ENCODE data around the gene DIP2C.
"Not testable (repeated sequence)": the region's sequence is repeated elsewhere in the genome, so short reads cannot be mapped to it uniquely, and the experiment has no call there.

Gene DIP2C

DNA sequence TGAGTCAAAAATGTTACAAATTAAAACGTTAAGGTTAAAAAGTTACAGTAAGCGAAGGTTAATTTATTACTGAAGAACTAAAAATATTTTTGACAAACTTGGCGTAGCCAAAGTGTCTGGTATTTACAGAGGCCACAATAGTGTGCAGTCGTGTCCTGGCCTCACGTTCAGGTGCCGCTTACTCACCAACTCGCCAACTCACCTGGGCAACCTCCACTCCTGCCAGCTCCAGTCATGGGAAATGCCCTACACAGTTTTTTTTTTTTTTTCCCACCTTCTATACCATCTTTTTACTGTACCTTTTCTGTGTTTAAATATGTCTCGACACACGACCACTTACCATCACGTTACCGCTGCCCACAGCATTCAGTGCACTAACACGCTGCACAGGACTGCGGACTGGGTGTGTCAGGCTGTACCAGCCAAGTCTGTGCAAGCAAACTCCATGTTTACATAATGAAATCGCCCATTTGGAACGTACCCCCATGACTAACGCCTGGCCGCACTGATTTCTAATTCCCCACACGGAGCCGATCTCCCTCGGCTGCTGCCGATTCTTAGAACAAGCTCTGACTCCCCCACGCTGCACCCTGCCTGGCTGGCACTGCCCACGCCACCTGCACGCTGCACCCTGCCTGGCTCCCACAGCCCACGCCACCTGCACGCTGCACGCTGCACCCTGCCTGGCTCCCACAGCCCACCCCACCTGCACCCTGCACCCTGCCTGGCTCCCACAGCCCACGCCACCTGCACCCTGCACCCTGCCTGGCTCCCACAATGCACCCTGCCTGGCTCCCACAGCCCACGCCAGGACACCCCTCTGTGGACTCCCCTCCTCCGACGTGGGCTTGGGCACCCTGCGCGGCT lies 351.1 kb downstream of the DIP2C start:
- no peak for DNase-seq

DNA sequence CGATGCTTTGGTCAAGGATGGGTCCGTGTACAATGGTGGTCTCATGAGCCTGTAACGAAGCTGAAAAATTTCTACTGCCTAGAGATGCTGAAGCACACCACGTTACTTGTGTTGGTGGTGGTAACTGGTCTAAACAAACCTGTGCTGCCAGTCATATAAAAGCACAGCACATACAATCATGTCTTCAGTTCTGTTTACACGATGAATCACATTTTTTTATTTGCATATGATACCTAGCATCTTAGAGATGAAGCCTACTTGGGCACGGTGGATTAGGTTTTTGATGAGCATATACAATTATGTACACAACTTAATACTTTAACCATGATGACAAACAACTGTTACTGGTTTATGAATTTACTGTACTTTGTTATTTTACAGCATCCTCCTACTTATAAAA lies 353.2 kb downstream of the DIP2C start:
- no peak for DNase-seq

DNA sequence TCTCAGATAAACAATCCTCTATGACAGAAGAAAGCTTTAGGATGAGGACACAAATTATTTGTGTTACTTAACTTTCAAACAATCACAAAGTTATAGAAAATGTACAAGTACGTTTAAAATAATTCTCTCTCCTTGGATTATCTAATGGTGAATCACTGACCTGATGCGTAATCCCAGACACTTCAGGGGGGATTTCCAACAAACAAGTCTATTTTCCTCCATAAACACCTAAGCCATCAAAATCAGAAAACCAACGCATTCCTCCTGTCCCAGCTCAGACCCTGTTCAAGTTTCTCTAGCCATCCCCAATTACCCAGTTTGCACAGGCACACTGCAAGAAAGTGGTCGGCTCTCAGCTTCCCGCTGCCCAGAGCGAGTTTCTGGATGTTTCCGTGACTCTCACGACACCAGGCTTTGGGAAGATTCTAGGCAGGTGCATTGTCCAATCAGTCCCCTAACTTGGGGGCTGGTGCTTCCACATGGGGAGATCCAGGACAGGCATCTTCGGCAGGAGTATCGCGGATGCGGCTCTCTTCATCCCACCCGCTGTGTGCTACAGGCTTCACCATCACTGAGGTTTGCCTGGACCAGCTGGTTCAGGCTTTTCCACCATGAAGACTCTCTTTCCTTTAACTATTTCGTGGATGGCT lies 354.2 kb downstream of the DIP2C start:
- DNase-seq = no peak

DNA sequence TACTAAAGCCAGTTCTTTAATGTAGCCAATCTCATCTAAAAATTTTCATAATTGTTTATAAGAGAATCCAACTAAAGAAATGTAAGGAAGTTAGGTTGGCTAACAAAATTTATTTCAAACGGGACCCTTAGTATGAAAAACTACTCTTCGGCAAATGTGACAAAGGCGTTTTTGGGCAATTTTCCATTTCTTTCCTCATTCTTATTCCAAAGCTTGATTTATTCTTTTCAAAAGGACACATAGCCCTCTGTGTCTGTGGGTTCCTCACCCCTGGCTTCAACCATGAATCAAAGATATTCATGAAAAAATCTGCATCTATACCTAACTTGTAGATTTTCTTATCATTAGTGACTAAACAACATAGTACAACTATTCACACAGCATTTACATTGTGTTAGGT lies 358.3 kb downstream of the DIP2C start:
- no peak for DNase-seq

DNA sequence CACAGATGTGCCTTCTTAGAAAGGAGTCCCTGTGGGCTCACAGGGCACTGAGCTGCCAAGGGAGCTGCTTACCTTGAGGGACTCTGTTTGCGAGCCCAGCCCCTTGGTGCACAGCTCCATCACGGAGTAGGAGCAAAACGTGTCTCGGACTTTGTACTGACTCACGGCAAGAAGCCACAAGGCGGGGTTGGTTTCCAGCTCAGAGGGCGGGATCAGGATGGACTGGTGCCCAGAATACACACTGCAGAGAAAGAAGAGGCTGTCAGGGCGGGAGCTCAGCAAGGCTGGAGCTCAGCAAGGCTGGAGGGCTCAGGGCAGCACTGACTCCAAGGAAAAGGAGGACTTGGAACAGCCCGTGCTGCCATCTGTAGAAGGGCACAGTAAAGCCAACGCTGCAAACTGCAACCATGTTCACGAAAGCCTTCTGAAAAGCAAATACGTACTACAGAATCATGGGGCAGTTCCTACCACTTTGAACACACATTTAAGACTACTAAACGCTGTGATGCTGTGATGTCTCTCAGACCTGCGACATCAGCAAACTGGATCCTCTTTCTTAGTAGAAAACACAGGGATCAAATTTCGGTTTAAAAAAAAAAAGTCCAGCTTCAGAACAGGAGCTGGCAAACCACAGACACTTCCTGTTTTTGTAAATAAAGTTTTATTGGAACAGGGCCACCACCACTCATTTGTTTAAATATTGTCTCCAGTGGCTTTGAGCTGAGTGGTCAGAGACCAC lies 359.9 kb downstream of the DIP2C start:
- peak; percentile 96 for DNase-seq

DNA sequence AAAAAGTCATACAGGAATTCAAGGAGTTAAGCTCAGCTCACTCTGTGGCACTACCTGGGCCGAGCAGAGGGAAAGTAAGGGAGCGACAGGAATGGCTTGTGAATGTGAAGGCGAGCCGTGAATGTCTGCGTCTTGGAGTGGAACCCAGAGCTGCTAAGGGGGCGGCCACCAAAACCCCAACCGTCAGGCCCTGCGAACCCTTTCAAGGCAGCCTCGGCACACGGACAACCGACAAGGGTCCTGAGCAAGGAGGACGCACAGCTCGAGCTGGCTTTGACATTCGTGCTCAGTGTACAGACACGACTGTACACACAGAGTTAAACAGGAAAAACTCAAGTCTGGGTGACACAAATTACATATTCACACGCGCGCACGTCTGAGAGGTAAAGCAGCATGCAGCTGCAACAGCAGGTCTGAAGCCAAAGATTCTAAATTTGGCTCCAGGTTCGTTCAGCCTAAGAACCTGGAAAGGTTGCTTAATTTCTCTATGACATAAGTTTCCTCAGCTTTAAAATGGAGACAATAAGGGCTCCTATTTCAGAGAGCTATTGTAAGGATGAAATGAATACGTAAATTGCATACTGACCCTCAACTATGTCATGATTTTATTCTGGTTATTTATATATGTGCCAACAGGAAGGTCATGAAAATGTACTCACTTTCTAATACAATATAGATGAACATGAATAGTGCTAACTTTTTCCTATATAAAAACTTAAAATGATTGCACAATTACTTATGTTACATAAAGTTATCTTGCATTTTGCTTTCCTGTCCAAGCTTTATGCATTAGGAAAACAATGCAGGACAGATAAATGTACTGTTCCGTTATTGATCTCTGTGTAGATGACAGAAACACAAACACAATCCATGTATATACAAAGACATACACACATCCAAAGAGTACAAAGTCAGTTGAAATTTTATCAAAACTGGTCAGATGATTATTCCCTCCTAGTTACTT lies 361.3 kb downstream of the DIP2C start:
- DNase-seq = no peak

DNA sequence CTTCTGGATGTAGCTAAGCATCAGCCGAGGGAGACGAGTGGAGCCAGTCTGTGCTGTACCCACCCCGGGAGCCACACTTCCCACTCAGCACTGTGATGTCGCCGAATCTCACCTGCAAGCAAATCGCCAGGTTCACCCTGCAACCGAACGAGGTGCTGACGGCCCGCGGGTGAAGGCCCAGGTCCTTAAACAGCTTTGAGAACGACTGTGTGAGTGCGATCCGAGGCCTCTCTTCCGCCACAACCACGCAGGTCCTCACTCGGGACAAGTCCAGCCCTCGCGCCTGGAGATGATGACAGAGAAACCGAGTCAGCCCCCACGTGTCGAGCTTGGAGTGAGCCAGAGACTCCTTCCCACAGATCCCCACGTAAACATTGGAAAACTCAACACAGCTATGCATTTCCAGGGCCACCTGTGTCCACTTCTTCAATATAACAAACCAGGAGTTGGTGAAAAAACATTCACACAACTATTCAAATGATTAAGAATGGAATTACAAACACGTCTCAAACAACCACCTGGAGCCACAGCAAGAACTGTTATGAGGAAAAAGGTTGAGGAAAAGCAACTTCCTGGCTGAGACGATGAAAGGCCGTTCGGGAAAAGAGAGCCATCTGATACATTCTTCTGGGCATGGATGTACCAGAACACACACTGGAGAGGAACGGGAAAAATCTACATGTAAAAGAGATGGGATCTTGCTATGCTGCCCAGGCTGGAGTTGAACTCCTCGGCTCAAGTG lies 362.4 kb downstream of the DIP2C start:
- DNase-seq = no peak

DNA sequence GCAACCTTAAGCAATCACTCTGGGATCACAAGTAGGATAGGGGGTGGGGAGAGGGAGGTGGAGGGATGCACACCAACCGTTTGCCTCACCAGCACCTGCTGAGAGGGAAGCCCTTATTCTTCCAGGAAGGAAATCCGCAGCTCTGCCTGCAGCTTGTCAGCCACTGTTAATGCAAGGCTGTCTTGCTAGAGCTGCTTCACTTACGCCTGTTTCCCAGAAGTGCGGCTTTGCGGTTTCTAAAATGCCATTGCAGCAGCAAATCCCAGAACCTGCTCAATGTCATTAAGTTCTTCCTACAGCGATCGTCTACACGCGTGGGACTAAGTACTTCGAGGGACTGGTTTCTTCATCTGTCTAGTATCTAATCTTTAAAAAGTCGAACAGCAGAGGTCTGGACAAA lies 363.1 kb downstream of the DIP2C start:
- DNase-seq = no peak

DNA sequence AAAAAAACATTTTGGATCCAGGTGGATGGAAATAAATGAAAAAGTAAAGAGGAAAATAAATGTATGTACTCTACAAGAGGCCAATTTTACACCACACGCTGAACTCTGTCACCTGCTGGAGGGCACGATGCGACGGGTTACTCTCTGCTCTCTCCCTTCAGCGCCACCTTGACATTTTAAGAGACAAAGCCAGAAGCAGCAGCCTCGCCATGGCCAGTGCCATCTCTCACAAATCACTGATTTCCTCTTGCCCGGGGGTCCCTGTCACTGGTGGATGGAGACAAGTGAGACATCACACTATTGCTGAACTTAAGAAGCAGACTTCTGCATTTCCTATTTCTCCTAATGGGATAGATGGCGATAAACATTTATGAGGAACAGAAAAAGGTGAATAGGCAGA lies 364.2 kb downstream of the DIP2C start:
- DNase-seq = no peak

DNA sequence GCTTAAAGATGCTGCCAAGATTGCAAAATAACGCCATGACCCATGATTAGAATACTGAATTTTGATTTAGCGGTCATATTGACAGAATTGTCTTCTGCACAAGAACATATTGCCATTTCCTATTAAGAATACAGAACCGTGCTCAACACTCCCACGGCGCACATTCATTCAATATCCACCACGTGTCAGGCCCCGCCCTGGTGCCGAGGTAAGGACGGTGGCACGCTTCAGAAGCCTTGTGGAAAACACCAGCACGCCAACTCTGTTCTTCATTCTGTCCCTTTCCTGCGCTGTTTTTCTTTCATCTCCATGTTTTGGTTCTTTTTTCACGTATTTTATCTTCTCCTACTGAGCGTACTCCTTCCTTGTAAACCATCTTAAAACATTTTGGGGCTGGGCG lies 364.9 kb downstream of the DIP2C start:
- no peak for DNase-seq

DNA sequence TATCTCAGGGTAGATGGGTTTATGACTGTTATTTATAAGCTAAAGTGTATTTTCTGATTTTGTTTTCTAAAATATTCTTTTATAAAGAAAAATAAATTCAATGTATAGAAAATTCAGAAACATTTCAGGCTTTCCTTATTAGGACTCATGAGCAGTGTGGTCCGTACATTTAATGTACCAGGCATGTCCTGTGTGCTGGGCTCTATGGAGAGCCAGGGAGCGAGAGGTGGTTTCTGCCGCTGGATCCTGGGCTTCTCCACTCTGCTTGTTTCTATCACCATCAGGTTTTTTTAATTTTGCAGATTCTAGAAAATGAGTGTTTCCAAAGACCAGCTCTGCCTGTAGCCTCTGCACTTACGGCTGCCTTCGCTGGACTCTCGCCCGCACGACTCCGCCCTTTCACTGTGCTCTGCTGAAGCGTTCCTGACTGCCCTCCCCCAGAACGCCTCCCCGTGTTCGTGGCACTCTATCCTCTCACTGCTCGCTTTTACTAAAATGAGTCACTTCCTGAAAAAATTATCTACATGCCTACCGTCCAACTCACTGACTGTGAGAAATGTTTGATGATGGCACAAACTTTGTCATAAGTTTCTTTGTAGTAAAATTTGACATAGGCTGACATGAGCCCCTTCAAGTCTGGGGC lies 365.7 kb downstream of the DIP2C start:
- DNase-seq = peak; percentile 76

DNA sequence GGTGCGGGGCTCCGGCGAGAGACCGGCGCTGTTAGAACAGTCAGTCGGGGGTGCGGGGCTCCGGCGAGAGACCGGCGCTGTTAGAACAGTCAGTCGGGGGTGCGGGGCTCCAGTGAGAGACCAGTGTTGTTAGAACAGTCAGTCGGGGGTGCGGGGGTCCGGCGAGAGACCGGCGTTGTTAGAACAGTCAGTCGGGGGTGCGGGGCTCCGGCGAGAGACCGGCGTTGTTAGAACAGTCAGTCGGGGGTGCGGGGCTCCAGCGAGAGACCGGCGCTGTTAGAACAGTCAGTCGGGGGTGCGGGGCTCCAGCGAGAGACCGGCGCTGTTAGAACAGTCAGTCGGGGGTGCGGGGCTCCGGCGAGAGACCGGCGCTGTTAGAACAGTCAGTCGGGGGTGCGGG lies 366.4 kb downstream of the DIP2C start:
- not testable (repeated sequence) for DNase-seq

DNA sequence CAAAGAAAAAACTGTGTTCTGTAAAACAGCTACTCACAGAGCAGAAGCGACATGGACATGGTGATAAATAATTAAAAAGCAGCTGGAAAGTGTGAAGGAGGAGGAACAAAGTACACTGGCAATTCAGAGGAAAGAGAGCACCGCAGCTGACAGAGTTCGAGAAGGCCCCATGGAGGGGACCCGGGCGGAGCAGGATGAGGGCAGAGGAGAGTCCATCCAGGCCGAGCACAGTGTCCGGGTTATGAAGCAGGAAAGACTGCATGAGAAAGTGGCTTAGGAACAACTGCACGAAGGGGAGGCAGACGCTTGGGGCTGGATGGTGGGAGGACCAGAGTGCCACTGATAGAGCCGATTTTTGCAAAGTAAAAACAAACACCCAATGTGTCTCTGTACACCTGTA lies 368.7 kb downstream of the DIP2C start:
- DNase-seq = no peak

DNA sequence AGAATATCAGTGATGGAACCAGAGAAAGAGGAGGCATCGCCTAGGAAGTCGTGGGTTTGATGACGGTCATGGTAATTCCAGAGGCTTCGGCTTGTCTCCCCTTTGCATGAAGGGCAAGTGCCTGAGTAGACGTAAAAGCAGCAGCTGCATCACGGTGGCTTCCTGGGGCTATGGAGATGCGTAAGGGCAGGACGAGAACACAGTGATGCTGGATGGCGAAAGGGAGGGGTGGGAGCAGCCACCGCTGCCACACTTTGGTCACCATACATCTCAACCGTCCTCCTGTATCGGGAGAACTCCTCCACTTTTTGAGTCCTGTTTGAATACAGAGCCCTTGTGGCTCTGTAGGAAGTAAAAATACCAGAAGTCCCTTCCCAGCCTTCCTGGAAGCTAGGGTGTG lies 371.5 kb downstream of the DIP2C start:
- DNase-seq = no peak

DNA sequence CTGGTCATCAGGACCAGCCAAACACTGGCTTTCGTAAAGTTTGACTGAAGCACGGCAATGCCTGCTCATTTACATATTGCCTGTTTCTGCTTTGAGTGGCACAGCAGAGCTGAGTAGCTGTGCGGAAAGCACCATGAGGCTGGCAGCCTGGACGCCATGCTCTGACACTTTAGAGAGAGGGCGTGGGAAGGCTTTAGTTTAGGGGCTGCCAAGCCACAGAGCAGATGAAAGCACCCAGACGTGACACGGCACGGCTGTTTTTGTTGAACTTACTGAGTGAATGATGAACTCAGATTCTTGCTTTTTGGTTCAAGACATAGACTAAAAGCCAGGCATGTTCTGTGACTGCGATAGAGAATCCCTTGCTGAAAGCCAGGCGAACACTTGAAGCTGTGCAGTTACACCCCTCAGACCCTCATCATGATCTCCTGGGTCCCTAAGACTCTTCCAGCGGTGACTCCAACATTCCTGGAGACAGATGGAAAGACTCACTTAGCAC lies 372.1 kb downstream of the DIP2C start:
- peak; percentile 50 for DNase-seq

DNA sequence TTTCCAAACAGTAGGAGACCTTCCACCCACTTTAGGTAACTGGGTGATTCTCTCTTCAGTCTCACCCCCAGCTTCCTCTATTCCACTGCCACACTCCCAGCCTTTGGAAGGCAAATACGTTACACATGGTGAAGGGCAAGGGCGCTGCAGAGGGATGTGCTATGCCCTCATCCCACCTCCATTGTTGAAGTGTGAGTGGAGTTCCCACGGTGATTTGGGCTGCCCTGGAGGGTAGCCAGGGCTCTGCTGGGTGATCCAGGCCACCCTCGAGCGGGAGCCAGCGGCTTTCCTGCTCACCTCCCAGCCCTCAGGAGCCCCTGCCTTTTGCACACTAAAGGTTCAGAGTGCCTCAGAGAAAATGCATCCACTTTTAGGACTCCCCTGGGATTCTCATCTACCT lies 373.1 kb downstream of the DIP2C start:
- DNase-seq = no peak

DNA sequence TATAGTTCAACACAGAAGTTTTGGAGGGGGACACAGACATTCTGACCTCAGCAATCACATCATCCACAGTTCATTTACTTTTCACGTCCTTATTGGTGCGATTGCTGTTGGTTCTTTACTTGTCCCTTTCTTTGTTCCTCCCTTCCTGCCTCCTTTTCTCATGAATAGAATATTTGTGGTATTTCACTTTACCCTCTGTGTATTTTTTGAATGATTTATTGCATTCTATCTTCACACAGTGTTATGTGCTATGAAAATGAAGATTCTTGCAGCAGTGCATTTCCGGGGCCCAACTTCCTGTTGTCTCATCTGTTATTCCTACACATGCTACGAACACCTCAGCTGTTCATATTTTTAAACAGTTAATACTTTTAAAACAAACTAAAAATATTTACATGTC lies 374.6 kb downstream of the DIP2C start:
- no peak for DNase-seq

DNA sequence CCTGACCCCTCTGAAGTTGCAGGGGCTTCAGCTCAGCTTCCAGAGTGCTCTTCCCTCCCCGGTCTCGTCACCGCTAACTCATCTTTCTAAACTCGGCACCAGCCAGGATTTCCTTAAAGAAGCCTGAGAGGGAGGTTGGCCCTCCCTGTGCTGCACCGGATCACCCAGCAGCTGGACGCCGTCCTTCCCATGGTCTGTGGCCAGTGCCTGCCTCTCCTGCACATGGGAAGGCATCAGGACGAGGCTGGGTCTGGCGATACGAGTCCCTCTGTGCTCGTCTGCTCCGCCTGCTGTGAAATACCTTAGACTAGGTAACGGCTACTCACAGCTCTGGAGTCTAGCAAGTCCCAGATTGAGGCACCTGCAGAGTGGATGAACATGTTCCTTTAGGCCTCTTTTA lies 375.1 kb downstream of the DIP2C start:
- DNase-seq = no peak

DNA sequence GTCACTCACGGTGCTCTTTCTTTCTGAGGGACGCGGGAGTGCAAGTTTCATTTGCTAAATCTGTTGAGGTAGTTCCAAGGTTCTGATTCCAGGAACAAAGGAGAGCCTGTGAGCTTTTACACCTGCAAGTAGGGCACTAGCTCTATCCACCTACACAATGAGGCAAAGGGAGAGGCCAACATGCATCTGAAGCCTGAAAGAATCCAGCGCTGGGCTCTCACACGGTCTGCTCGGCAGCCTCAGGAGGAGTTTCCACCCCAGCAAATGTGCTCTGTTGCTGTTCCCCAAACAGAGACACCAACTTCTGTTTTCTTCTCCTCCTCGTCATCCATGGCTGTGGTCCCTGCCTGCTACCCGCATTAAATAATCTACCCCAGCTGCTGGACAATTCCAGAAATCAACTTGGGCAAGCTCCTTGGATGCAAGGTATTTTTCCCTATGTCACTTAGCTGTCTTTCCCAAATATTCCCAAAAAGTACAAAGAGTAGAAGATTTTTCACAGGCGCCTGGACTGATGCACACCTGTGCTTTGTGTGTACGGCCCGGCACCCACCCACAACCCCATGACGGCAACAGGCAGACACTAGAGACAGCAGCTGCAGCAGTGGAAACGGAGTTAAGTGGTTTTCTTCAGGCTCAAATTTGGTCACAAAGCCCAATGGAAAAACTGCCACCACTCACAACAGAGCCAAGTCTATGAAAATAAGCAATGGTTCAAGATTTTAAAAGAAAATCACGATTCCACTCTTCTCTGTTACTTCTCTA lies 377.4 kb downstream of the DIP2C start:
- no peak for DNase-seq

DNA sequence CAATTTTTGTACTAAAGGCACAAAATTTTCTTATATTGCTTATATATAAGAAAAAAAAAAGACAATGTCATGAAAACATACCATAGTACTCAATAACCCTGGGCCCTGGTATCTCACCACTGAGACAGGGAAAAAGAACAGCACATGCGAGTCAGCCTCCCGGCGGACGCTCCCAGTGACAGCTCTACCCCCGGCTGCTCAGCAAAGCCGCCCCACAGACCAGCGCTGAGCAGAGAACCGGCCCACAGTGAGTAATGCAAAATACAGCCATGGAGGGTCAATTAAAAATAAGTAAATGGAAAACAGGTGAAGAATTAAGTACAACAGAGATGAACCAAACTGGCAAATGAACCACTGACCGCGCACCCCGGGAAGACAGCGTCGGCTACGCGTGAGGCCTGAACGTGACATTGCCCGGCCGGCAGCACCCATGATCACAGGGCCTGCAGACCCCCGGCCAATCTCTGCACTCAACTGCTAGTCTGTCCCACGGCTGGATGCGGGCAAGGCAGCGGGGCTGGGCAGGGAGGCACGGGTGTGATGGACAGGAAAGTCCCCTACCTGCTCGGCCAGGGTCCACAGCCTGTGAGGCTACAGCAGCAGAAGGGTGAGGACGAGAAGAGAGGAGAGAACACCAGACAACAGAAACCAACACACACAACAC lies 378.4 kb downstream of the DIP2C start:
- DNase-seq = no peak
